ENCODE data around the gene SCN5A.

Gene SCN5A

GRCh38 chr3:38649500-38650247 lies at the start of gene SCN5A:
SCN5A (minus strand) TSS chr3:38649687; CDS start chr3:38633307, 16,380 bp downstream.
- Mint-ChIP-seq H3K27me3 (peaks cover 19% of the 10 kb centered on the region), H3K4me3 (no peak within 1 kb of the TSS), H3K36me3 (ENCODE audit: insufficient read depth) (no peaks in the 10 kb centered on the region), H3K9me3 (no peaks in the 10 kb centered on the region), H3K27ac (ENCODE audit: low read depth) (no peak within 1 kb of the TSS), H3K4me1 (peaks cover 5% of the 10 kb centered on the region)
- DNase-seq (ENCODE audit: low spot score in 2 of 2) (peak in 1 of 2 donors; percentile 6), ATAC-seq (replicated peaks; ENCODE audit: extremely low read depth, poor library complexity, severe bottlenecking) (peak; percentile 57)

GRCh38 chr3:38698760-38699159 lies 49.3 kb upstream of the SCN5A start:
- Mint-ChIP-seq H3K9me3 (no peaks in the 10 kb centered on the region), H3K27me3 (no peaks in the 10 kb centered on the region), H3K27ac (ENCODE audit: low read depth) (no peak overlapping the region), H3K36me3 (ENCODE audit: insufficient read depth) (no peaks in the 10 kb centered on the region), H3K4me3 (no peak overlapping the region), H3K4me1 (no peaks in the 10 kb centered on the region)
- ATAC-seq (replicated peaks; ENCODE audit: extremely low read depth, poor library complexity, severe bottlenecking) (no peak), DNase-seq (ENCODE audit: low spot score in 2 of 2) (no peak)

DNA sequence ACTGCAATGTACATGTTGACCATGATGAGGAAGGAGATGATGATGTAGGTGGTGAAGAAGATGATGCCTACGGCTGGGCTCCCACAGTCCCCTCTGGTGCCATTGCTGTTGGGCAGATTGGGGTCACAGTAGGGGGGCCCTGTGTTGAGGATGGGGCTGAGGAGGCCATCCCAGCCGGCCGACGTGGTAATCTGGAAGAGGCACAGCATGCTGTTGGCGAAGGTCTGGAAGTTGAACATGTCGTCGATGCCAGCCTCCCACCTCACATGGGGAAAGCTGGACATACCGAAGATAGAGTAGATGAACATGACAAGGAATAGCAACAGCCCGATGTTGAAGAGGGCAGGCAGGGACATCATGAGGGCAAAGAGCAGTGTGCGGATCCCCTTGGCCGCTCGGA lies 48.6 kb upstream of the SCN5A start:
- Mint-ChIP-seq H3K36me3 (ENCODE audit: insufficient read depth) (no peaks in the 10 kb centered on the region), H3K4me3 (no peak overlapping the region), H3K27me3 (no peaks in the 10 kb centered on the region), H3K9me3 (no peaks in the 10 kb centered on the region), H3K4me1 (no peaks in the 10 kb centered on the region), H3K27ac (ENCODE audit: low read depth) (no peak overlapping the region)
- no peak for ATAC-seq (replicated peaks; ENCODE audit: extremely low read depth, poor library complexity, severe bottlenecking)
- no peak for DNase-seq (ENCODE audit: low spot score in 2 of 2)

- H3K4me1 Mint-ChIP-seq = no peaks in the 10 kb centered on the region
- no peak overlapping the region for H3K27ac Mint-ChIP-seq (ENCODE audit: low read depth)
- no peaks in the 10 kb centered on the region for H3K36me3 Mint-ChIP-seq (ENCODE audit: insufficient read depth)
- ATAC-seq (replicated peaks; ENCODE audit: extremely low read depth, poor library complexity, severe bottlenecking) (no peak), DNase-seq (ENCODE audit: low spot score in 2 of 2) (no peak)
- no peaks in the 10 kb centered on the region for H3K9me3 Mint-ChIP-seq
- no peak overlapping the region for H3K4me3 Mint-ChIP-seq
- no peaks in the 10 kb centered on the region for H3K27me3 Mint-ChIP-seq
Observed at GRCh38 chr3:38696034-38696433, 46.5 kb upstream of the SCN5A start.

GRCh38 chr3:38690185-38690584 lies 40.7 kb upstream of the SCN5A start:
- Mint-ChIP-seq H3K27me3 (peaks cover 17% of the 10 kb centered on the region), H3K36me3 (ENCODE audit: insufficient read depth) (no peaks in the 10 kb centered on the region), H3K27ac (ENCODE audit: low read depth) (no peak overlapping the region), H3K9me3 (no peaks in the 10 kb centered on the region), H3K4me1 (no peaks in the 10 kb centered on the region), H3K4me3 (no peak overlapping the region)
- DNase-seq (ENCODE audit: low spot score in 2 of 2) = no peak
- ATAC-seq (replicated peaks; ENCODE audit: extremely low read depth, poor library complexity, severe bottlenecking) = no peak

GRCh38 chr3:38689774-38690173 lies 40.3 kb upstream of the SCN5A start:
- peaks cover 21% of the 10 kb centered on the region for H3K27me3 Mint-ChIP-seq
- no peaks in the 10 kb centered on the region for H3K9me3 Mint-ChIP-seq
- H3K4me1 Mint-ChIP-seq = no peaks in the 10 kb centered on the region
- no peak overlapping the region for H3K27ac Mint-ChIP-seq (ENCODE audit: low read depth)
- H3K4me3 Mint-ChIP-seq = no peak overlapping the region
- DNase-seq (ENCODE audit: low spot score in 2 of 2) = no peak
- no peaks in the 10 kb centered on the region for H3K36me3 Mint-ChIP-seq (ENCODE audit: insufficient read depth)
- no peak for ATAC-seq (replicated peaks; ENCODE audit: extremely low read depth, poor library complexity, severe bottlenecking)

GRCh38 chr3:38689346-38689745 lies 39.9 kb upstream of the SCN5A start:
- H3K27me3 Mint-ChIP-seq = peaks cover 23% of the 10 kb centered on the region
- DNase-seq (ENCODE audit: low spot score in 2 of 2) = no peak
- H3K9me3 Mint-ChIP-seq = no peaks in the 10 kb centered on the region
- H3K4me3 Mint-ChIP-seq = no peak overlapping the region
- H3K4me1 Mint-ChIP-seq = no peaks in the 10 kb centered on the region
- no peaks in the 10 kb centered on the region for H3K36me3 Mint-ChIP-seq (ENCODE audit: insufficient read depth)
- ATAC-seq (replicated peaks; ENCODE audit: extremely low read depth, poor library complexity, severe bottlenecking) = no peak
- no peak overlapping the region for H3K27ac Mint-ChIP-seq (ENCODE audit: low read depth)

GRCh38 chr3:38687321-38687720 lies 37.8 kb upstream of the SCN5A start:
- ATAC-seq (replicated peaks; ENCODE audit: extremely low read depth, poor library complexity, severe bottlenecking) = no peak
- Mint-ChIP-seq H3K9me3 (no peaks in the 10 kb centered on the region), H3K27ac (ENCODE audit: low read depth) (no peak overlapping the region), H3K27me3 (peaks cover 23% of the 10 kb centered on the region), H3K4me1 (no peaks in the 10 kb centered on the region), H3K4me3 (no peak overlapping the region), H3K36me3 (ENCODE audit: insufficient read depth) (no peaks in the 10 kb centered on the region)
- DNase-seq (ENCODE audit: low spot score in 2 of 2) = no peak

- Mint-ChIP-seq H3K27ac (ENCODE audit: low read depth) (no peak overlapping the region), H3K4me1 (no peaks in the 10 kb centered on the region), H3K36me3 (ENCODE audit: insufficient read depth) (no peaks in the 10 kb centered on the region), H3K4me3 (no peak overlapping the region), H3K9me3 (no peaks in the 10 kb centered on the region), H3K27me3 (peaks cover 44% of the 10 kb centered on the region)
- ATAC-seq (replicated peaks; ENCODE audit: extremely low read depth, poor library complexity, severe bottlenecking) (no peak), DNase-seq (ENCODE audit: low spot score in 2 of 2) (no peak)
Observed at GRCh38 chr3:38684546-38684945, 35.1 kb upstream of the SCN5A start.

DNA sequence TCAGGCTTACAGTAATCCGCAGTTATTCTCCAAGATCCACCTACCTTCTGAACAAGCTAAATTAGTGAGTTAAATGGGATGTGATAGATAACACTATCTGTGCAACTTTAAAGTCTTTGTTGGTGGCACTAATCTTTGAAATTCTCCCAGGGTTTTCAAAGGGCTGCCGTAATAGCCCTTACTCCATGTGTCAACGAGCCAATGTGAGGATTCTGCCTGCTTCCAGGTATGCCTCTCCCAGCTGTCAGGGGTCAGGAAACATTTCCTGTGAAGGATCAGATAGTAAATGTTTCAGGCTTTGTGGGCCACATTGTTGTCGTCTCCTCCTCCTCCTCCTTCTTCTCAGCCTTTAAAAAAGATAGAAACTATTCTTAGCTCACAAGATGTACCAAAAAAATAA lies 20.2 kb upstream of the SCN5A start:
- Mint-ChIP-seq H3K36me3 (ENCODE audit: insufficient read depth) (no peaks in the 10 kb centered on the region), H3K27ac (ENCODE audit: low read depth) (no peak overlapping the region), H3K4me1 (no peaks in the 10 kb centered on the region), H3K4me3 (no peak overlapping the region), H3K27me3 (peaks cover 64% of the 10 kb centered on the region), H3K9me3 (no peaks in the 10 kb centered on the region)
- ATAC-seq (replicated peaks; ENCODE audit: extremely low read depth, poor library complexity, severe bottlenecking) (no peak), DNase-seq (ENCODE audit: low spot score in 2 of 2) (no peak)

- H3K9me3 Mint-ChIP-seq = no peaks in the 10 kb centered on the region
- no peak overlapping the region for H3K27ac Mint-ChIP-seq (ENCODE audit: low read depth)
- ATAC-seq (replicated peaks; ENCODE audit: extremely low read depth, poor library complexity, severe bottlenecking) = no peak
- H3K4me1 Mint-ChIP-seq = no peaks in the 10 kb centered on the region
- H3K36me3 Mint-ChIP-seq (ENCODE audit: insufficient read depth) = no peaks in the 10 kb centered on the region
- peaks cover 53% of the 10 kb centered on the region for H3K27me3 Mint-ChIP-seq
- no peak for DNase-seq (ENCODE audit: low spot score in 2 of 2)
- H3K4me3 Mint-ChIP-seq = no peak overlapping the region
Observed at GRCh38 chr3:38662544-38662943, 13.1 kb upstream of the SCN5A start.

GRCh38 chr3:38658841-38659240 lies 9.4 kb upstream of the SCN5A start:
- Mint-ChIP-seq H3K27ac (ENCODE audit: low read depth) (no peak overlapping the region), H3K36me3 (ENCODE audit: insufficient read depth) (peaks cover 2% of the 10 kb centered on the region), H3K9me3 (no peaks in the 10 kb centered on the region), H3K4me1 (no peaks in the 10 kb centered on the region), H3K27me3 (peaks cover 62% of the 10 kb centered on the region), H3K4me3 (no peak overlapping the region)
- ATAC-seq (replicated peaks; ENCODE audit: extremely low read depth, poor library complexity, severe bottlenecking) = no peak
- DNase-seq (ENCODE audit: low spot score in 2 of 2) = peak in 1 of 2 donors; percentile 7

DNA sequence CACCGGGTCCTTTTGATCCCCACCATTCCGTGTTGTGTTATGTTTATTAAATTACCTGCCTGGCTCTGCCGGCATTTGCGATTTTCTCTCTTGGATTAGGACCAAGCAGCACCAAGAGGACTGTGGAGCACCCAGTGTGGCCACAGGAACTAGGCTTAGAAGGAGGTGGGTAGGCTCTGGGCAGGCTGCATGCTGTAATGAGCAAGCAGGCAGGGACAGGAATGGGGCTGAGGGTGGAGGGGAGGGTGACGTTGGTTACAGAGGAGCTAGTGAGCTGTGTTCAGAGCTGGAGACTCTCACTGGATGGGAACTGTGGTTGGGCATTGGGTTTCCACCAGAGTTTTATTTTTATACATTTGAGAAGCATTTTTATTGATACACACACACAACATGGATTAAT lies 7.9 kb upstream of the SCN5A start:
- no peaks in the 10 kb centered on the region for H3K4me1 Mint-ChIP-seq
- no peak for ATAC-seq (replicated peaks; ENCODE audit: extremely low read depth, poor library complexity, severe bottlenecking)

More for the DNA sequence above, 7.9 kb upstream of the SCN5A start:
- no peak overlapping the region for H3K27ac Mint-ChIP-seq (ENCODE audit: low read depth)
- H3K9me3 Mint-ChIP-seq = no peaks in the 10 kb centered on the region
- H3K36me3 Mint-ChIP-seq (ENCODE audit: insufficient read depth) = peaks cover 2% of the 10 kb centered on the region
- peaks cover 61% of the 10 kb centered on the region for H3K27me3 Mint-ChIP-seq
- DNase-seq (ENCODE audit: low spot score in 2 of 2) = no peak
- H3K4me3 Mint-ChIP-seq = no peak overlapping the region

Data from central memory CD8-positive, alpha-beta T cell (primary cell).